Smooth muscle cell (in vitro differentiated cells): ENCODE data around the gene C19orf81. TPM values are rescaled to one million over a fixed set of nuclear protein-coding genes. Genes with fewer than 3 reads are reported as not detected.

ENCODE experiments used
- DNase-seq: peaks from one replicate; lab custom pipeline; 2025; ENCODE audit not compliant: unreplicated experiment; lab: John Stamatoyannopoulos, UW
- H2AFZ ChIP-seq: fragments of 200-600 bp; sonication (generic); 2 replicates; pipeline ENCODE4 v1.6.0; 2016; ENCODE audit warnings: antibody characterized with exemption, low read depth, mild to moderate bottlenecking
- H3F3A ChIP-seq: fragments of 200-600 bp; sonication (generic); 2 replicates; pipeline ENCODE4 v1.6.0; 2017; ENCODE audit warnings: antibody characterized with exemption, low read depth
- H3K27ac ChIP-seq: fragments of 200-600 bp; sonication (generic); 2 replicates; pipeline ENCODE4 v1.5.1; 2016; ENCODE audit warnings: low read depth, mild to moderate bottlenecking
- H3K27me3 ChIP-seq: fragments of 200-600 bp; sonication (generic); 2 replicates; pipeline ENCODE4 v1.6.1; 2016; ENCODE audit warnings: low read depth, mild to moderate bottlenecking
- H3K36me3 ChIP-seq: fragments of 200-600 bp; sonication (generic); 2 replicates; pipeline ENCODE4 v1.5.1; 2016; ENCODE audit warnings: low read depth
- H3K4me1 ChIP-seq: fragments of 200-600 bp; sonication (generic); 2 replicates; pipeline ENCODE4 v1.5.1; 2016; ENCODE audit warnings: low read depth
- H3K4me2 ChIP-seq: fragments of 200-600 bp; sonication (generic); 2 replicates; pipeline ENCODE4 v1.6.0; 2016; ENCODE audit warnings: mild to moderate bottlenecking
- H3K4me3 ChIP-seq: fragments of 200-600 bp; sonication (generic); 2 replicates; pipeline ENCODE4 v1.5.1; 2016; ENCODE audit warnings: mild to moderate bottlenecking
- H3K79me2 ChIP-seq: fragments of 200-600 bp; sonication (generic); 2 replicates; pipeline ENCODE4 v1.6.0; 2016; ENCODE audit warnings: low read depth, mild to moderate bottlenecking
- H3K9ac ChIP-seq: fragments of 200-600 bp; sonication (generic); 2 replicates; pipeline ENCODE4 v1.6.0; 2016; ENCODE audit warnings: low read depth
- H3K9me3 ChIP-seq: fragments of 200-600 bp; sonication (generic); replicated peaks from 2 replicates; pipeline ENCODE4 v1.5.1; 2016; ENCODE audit warnings: low read depth
- H4K20me1 ChIP-seq: fragments of 200-600 bp; sonication (generic); 2 replicates; pipeline ENCODE4 v1.6.0; 2016; ENCODE audit warnings: low read depth
- CTCF ChIP-seq: fragments of 200-600 bp; sonication (generic); IDR thresholded peaks from 2 replicates; pipeline ENCODE4 v1.5.1; 2017; ENCODE audit warnings: borderline replicate concordance, mild to moderate bottlenecking, antibody characterized with exemption; ENCODE audit not compliant: insufficient read depth, poor library complexity, severe bottlenecking
- WGBS: methylation state at CpG from one replicate; pipeline ENCODE4 v1.1.7; 2016; ENCODE audit warnings: low lambda C conversion rate; 5-methylcytosine and 5-hydroxymethylcytosine counted together
- polyA plus RNA-seq: library from polyadenylated mRNA; unstranded; fragments of >200 nt; fragmentation: Nextera tagmentation; extraction: Ambion mirVana; gene quantifications from 2 replicates; pipeline ENCODE4 v1.2.1, GENCODE V29; 2016
- total RNA-seq: library from RNA; depleted of rRNA; stranded (reverse); fragments of >200 nt; gene quantifications from 2 replicates; pipeline ENCODE4 v1.2.3, GENCODE V29; 2014

C19orf81 gene
- total and polyA plus RNA-seq, 2 experiments from 2014 or later: 1.7 to 13.5 TPM

DNA sequence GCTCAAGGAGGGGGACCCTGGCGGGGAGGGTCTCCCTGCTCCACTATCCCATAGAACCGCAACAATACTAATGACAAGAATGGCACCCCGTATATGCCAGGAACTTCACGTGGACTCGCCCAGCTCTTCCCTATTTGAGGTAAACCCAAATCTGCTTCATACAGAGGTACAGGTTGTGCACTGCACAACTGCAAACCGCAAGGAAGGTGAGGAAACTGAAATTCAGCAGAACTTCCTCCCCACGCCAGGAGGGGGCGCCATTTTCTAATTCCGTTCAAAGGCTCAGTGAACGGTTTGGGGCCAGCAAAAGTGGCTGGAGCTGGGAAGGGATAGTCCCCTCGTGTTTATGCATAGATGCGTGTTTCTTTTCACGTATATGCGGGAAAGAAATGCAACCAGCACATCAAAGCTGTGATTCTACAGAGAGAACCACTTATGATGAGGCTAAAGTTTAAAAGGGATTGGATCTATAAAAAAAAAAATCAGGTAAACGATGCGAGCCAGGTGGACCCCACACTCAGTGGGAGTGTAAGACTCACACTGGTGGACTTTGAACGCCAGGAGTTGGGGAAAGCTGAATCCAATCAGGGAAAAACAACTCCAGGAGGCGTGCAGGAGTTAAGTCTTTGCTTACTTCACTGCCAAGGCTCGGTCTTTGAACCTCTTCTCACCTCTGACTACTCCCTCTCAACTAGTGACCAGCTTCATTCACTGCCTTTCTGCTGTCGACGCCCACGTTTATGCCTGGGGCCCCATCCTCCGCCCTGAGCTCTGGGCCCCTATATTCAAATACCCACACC is 20.3 kb downstream of the C19orf81 start:
- Histone ChIP-seq H3K4me3 (no peak overlapping the region), H3K36me3 (no peaks in the 10 kb centered on the region), H3K79me2 (no peaks in the 10 kb centered on the region), H4K20me1 (no peaks in the 10 kb centered on the region), H3K27ac (no peak overlapping the region), H3K4me1 (no peaks in the 10 kb centered on the region), H2AFZ (no peak overlapping the region), H3K27me3 (peaks cover 72% of the 10 kb centered on the region), H3K9ac (no peak overlapping the region), H3K4me2 (no peak overlapping the region), H3F3A (no peaks in the 10 kb centered on the region), H3K9me3 (no peaks in the 10 kb centered on the region)
- DNase-seq: peak; percentile 1
- TF ChIP-seq CTCF: peak; percentile 94
- 56% methylated on average over 23 of the region's 23 CpGs for WGBS

DNA sequence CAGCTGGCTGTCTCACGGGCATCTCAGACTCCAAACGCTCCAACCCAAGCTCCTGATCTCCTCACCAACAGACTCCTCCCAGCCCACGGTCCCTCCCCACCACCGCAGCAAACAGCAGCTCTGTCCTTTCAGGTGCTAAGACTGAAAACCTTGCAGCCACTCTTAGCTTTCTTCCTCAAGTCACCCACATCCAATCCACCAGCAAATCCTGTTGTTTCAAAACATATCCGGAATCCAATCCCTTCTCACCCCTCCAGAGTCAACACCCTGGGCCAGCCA is 20.8 kb downstream of the C19orf81 start:
- Histone ChIP-seq H2AFZ (no peak overlapping the region), H3K79me2 (no peaks in the 10 kb centered on the region), H3K36me3 (no peaks in the 10 kb centered on the region), H3K27ac (no peak overlapping the region), H4K20me1 (no peaks in the 10 kb centered on the region), H3K4me1 (no peaks in the 10 kb centered on the region), H3K27me3 (peaks cover 72% of the 10 kb centered on the region), H3K4me3 (no peak overlapping the region), H3K9ac (no peak overlapping the region), H3F3A (no peaks in the 10 kb centered on the region), H3K9me3 (no peaks in the 10 kb centered on the region), H3K4me2 (no peak overlapping the region)
- 68% methylated on average over 5 of the region's 5 CpGs for WGBS
- no peak for DNase-seq
- TF ChIP-seq CTCF: no peak

- H3K4me3 ChIP-seq: no peak overlapping the region
- no peaks in the 10 kb centered on the region for H4K20me1 ChIP-seq
- WGBS: 74% methylated on average over 15 of the region's 15 CpGs
- peaks cover 50% of the 10 kb centered on the region for H3K27me3 ChIP-seq
- no peaks in the 10 kb centered on the region for H3K79me2 ChIP-seq
- H3K4me1 ChIP-seq: no peaks in the 10 kb centered on the region
- no peak overlapping the region for H3K27ac ChIP-seq
- TF ChIP-seq CTCF: no peak
- DNase-seq: no peak
- no peak overlapping the region for H3K9ac ChIP-seq
- no peaks in the 10 kb centered on the region for H3K9me3 ChIP-seq
- H3K4me2 ChIP-seq: no peak overlapping the region
- no peaks in the 10 kb centered on the region for H3F3A ChIP-seq
- H2AFZ ChIP-seq: no peak overlapping the region
- H3K36me3 ChIP-seq: no peaks in the 10 kb centered on the region
Observed at GRCh38 chr19:50673118-50673517, 23.9 kb downstream of the C19orf81 start.

DNA sequence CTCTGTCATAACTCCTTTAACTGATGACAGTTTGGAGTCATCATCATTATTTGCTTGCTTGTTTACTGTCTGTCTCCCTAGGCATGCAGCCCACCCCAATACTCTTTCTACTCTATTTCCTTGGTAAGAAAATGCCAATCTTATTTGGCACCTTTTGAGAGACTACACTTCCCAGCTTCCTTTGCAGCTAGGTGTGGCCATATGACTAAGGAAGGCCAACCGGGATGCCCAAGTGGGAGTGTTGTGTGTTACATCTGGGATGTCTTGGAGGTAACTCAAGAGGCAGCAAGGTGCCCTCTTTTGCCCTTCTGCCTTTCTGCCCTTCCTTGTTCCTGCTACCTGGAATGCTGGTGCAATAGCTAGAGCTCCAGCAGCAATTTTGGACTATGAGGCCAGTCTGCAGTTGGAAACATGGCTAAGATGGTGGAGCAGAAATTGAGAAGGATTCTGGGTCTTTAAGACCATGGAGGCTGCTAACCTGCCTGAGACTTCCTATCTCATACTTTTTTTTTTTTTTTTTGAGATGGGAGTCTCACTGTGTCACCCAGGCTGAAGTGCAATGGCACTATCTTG is 27.5 kb downstream of the C19orf81 start:
- no peak overlapping the region for H2AFZ ChIP-seq
- H3K79me2 ChIP-seq: no peaks in the 10 kb centered on the region
- 52% methylated on average over 1 of the region's 1 CpG for WGBS
- TF ChIP-seq CTCF: no peak
- no peak overlapping the region for H3K27ac ChIP-seq
- H3K4me1 ChIP-seq: no peaks in the 10 kb centered on the region
- H3K9me3 ChIP-seq: no peaks in the 10 kb centered on the region
- H4K20me1 ChIP-seq: no peaks in the 10 kb centered on the region
- H3K4me3 ChIP-seq: no peak overlapping the region
- DNase-seq: no peak
- no peak overlapping the region for H3K4me2 ChIP-seq
- H3K36me3 ChIP-seq: no peaks in the 10 kb centered on the region
- H3K27me3 ChIP-seq: peaks cover 24% of the 10 kb centered on the region
- H3K9ac ChIP-seq: no peak overlapping the region
- H3F3A ChIP-seq: no peaks in the 10 kb centered on the region
